BE2C (cell line): ENCODE results near the gene TAAR1.
"Not testable (repeated sequence)": the region's sequence is repeated elsewhere in the genome, so short reads cannot be mapped to it uniquely, and the experiment has no call there.

ENCODE experiments used
- DNase-seq: peaks from one replicate; pipeline ENCODE4 v3.0.0-alpha.2; 2020
- H3K27me3 ChIP-seq: fragments of 250-450 bp; sonication (Bioruptor Pico); 2 replicates; pipeline ENCODE4 v1.5.1; 2020; ENCODE audit warnings: mild to moderate bottlenecking
- H3K36me3 ChIP-seq: fragments of 250-450 bp; sonication (Bioruptor Pico); 2 replicates; pipeline ENCODE4 v1.5.1; 2020; ENCODE audit warnings: mild to moderate bottlenecking
- H3K4me1 ChIP-seq: fragments of 250-450 bp; sonication (Bioruptor Pico); 2 replicates; pipeline ENCODE4 v1.5.1; 2020
- H3K4me3 ChIP-seq: 2 replicates; pipeline ENCODE4 v1.5.1; 2011; ENCODE audit warnings: low read depth, low read length
- H3K9me3 ChIP-seq: fragments of 250-450 bp; sonication (Bioruptor Pico); 2 replicates; pipeline ENCODE4 v1.5.1; 2020
- TF ChIP-seq, protein P1 (sequence below): IDR thresholded peaks from 2 replicates; pipeline ENCODE4 v1.5.1; 2012; ENCODE audit warnings: mild to moderate bottlenecking, low read depth, low read length

The TAAR1 gene

DNA sequence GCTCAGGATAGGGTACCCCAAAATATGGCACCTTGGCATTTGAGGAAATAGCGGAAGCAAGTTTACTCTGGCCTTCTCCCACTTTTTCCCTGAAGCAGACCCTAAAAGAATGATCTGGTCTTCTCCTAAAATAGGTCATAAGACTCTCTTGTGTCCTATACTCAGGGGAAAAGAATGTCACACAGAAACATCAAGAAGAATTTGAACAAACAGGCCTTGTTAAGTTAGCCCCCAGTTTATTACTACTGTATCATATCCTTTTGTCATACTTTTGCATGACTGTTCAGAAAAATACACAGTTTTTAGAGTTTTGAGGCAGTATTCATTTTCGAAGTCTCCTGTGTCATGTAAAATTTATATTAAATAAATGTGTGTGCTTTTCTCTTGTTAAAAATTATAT lies 47.4 kb downstream of the TAAR1 start:
- H3K27me3 ChIP-seq, result peaks cover 61% of the 10 kb centered on the region
- no peaks in the 10 kb centered on the region for H3K4me1 ChIP-seq
- TF ChIP-seq, protein P1, sequence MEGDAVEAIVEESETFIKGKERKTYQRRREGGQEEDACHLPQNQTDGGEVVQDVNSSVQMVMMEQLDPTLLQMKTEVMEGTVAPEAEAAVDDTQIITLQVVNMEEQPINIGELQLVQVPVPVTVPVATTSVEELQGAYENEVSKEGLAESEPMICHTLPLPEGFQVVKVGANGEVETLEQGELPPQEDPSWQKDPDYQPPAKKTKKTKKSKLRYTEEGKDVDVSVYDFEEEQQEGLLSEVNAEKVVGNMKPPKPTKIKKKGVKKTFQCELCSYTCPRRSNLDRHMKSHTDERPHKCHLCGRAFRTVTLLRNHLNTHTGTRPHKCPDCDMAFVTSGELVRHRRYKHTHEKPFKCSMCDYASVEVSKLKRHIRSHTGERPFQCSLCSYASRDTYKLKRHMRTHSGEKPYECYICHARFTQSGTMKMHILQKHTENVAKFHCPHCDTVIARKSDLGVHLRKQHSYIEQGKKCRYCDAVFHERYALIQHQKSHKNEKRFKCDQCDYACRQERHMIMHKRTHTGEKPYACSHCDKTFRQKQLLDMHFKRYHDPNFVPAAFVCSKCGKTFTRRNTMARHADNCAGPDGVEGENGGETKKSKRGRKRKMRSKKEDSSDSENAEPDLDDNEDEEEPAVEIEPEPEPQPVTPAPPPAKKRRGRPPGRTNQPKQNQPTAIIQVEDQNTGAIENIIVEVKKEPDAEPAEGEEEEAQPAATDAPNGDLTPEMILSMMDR, result no peak
- H3K4me3 ChIP-seq, result no peak overlapping the region
- H3K9me3 ChIP-seq, result no peaks in the 10 kb centered on the region
- no peak for DNase-seq
- no peaks in the 10 kb centered on the region for H3K36me3 ChIP-seq

DNA sequence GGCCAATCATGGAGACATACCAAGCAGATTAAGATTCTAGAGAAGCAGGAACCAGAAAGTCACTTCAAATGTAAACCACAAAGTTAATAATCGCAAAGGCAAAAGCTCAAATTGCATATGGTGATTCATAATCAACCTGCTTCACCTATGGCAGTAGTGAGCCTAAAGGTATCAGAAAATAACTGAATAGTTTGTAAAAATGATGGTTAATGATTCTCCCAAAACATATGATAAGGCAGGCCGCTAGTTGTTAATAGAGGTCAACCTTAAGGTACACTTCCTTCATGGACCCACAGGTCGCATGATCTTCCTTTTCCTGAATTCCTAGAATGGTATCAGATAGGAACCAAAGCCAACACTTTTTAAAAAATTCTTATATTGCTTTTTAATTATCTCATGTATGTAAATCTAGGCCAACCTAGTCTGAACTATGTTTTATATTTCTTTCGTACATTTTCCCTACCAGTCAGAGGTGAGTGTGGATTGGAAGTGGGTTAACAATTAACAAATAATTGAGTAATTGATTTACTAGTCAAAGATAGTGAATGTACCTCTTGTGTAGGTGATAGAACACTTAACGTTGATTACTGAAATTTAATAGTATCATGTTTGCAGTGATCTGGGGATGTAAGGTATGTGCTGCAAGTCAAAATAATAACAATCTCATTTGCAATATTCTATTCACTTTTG lies 51.3 kb downstream of the TAAR1 start:
- TF ChIP-seq, protein P1, result no peak

GRCh38 chr6:132604635-132605152 lies 54.3 kb downstream of the TAAR1 start:
- DNase-seq, result no peak
- Histone ChIP-seq H3K9me3 (no peaks in the 10 kb centered on the region), H3K27me3 (peaks cover 35% of the 10 kb centered on the region), H3K4me3 (no peak overlapping the region), H3K4me1 (no peaks in the 10 kb centered on the region), H3K36me3 (no peaks in the 10 kb centered on the region)
- TF ChIP-seq, protein P1, result no peak

More for the DNA sequence above, 51.3 kb downstream of the TAAR1 start:
- Histone ChIP-seq H3K4me1 (no peaks in the 10 kb centered on the region), H3K36me3 (no peaks in the 10 kb centered on the region), H3K4me3 (no peak overlapping the region), H3K27me3 (peaks cover 46% of the 10 kb centered on the region), H3K9me3 (no peaks in the 10 kb centered on the region)
- no peak for DNase-seq

GRCh38 chr6:132600900-132601299 lies 58.1 kb downstream of the TAAR1 start:
- H3K4me1 ChIP-seq, H3K9me3 ChIP-seq, H3K4me3 ChIP-seq, H3K36me3 ChIP-seq, DNase-seq: not testable (repeated sequence)
- peaks cover 15% of the 10 kb centered on the region for H3K27me3 ChIP-seq

DNA sequence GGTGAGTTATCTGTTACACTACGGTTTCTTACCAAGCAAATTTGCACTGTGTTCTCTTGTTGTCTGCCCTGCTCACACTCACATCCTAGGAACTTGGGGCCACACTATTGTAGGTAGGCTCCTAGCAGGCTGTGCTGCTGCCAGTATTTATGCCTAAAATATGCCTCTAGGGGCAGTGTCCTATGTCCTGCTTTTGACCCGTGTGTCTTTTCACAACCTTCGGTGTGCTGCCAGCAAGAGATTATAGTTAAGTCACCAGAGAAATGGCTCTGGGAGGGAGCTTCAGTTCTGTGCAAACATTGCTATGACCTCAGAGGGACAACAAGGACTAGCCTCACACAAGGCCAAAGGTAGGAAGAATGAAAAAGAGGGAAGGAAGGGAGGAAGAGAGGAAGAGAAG lies 60.5 kb downstream of the TAAR1 start:
- Histone ChIP-seq H3K9me3 (no peaks in the 10 kb centered on the region), H3K4me3 (no peak overlapping the region), H3K4me1 (no peaks in the 10 kb centered on the region), H3K27me3 (peaks cover 4% of the 10 kb centered on the region), H3K36me3 (no peaks in the 10 kb centered on the region)
- DNase-seq, result peak; percentile 13
- TF ChIP-seq, protein P1, result peak; percentile 60

GRCh38 chr6:132596201-132596600 lies 62.8 kb downstream of the TAAR1 start:
- DNase-seq, result no peak
- Histone ChIP-seq H3K27me3 (peaks cover 8% of the 10 kb centered on the region; the same call in 1 of the 2 replicates), H3K9me3 (no peaks in the 10 kb centered on the region), H3K36me3 (no peaks in the 10 kb centered on the region), H3K4me3 (no peak overlapping the region), H3K4me1 (no peaks in the 10 kb centered on the region)
- TF ChIP-seq, protein P1, result no peak
